Motor neuron (in vitro differentiated cells): ENCODE data around the gene MARK2. TPM values are rescaled to one million over a fixed set of nuclear protein-coding genes. Genes with fewer than 3 reads are reported as not detected.

Source experiments
- ATAC-seq, 8 experiments: fragments of 200-7000 bp; cut with Tn5 transposase; replicated peaks in 6 of 8; 2 replicates each; pipeline ENCODE4 v1.8.0; 2021; ENCODE audit warnings: mild to moderate bottlenecking in 8 of 8, moderate library complexity in 8 of 8
- H3K27ac ChIP-seq, 2 donors: fragments of 250-450 bp; sonication (Bioruptor Pico); 2 replicates each; pipeline ENCODE4 v1.9.0; 2021; ENCODE audit warnings: antibody characterized with exemption in 2 of 2, mild to moderate bottlenecking in 2 of 2, moderate library complexity in 1 of 2
- H3K4me1 ChIP-seq, 2 donors: fragments of 250-450 bp; sonication (Bioruptor Pico); replicated peaks in 1 of 2; 2 replicates each; pipeline ENCODE4 v1.6.1; 2021; ENCODE audit warnings: antibody characterized with exemption in 2 of 2, mild to moderate bottlenecking in 2 of 2, moderate library complexity in 1 of 2
- H3K4me3 ChIP-seq, 5 donors: fragments of 250-450 bp; sonication (Bioruptor Pico); 2 replicates each; pipeline ENCODE4 v1.9.0; 2021; ENCODE audit warnings: antibody characterized with exemption in 5 of 5, mild to moderate bottlenecking in 5 of 5, moderate library complexity in 4 of 5
- WGBS, 10 experiments: fragments of 450-650 bp; shearing (Covaris generic); methylation state at CpG; one replicate each; pipeline ENCODE4 v1.0.0; 2022; 5-methylcytosine and 5-hydroxymethylcytosine counted together
- in situ Hi-C, 9 experiments: fragments of 400-800 bp; cut with MboI; loops; one replicate each; pipeline ENCODE4 v1.15.0; 2021; ENCODE audit warnings: low sequenced_read_pairs in 9 of 9, low pct_unique_long_range_greater_than_20kb in 2 of 9; ENCODE audit not compliant: unreplicated experiment in 9 of 9
- total RNA-seq, 8 experiments: library from RNA; unstranded; fragments of 300-600 nt; gene quantifications; 2 replicates each; pipeline versions ENCODE4 v1.2.3 to v1.2.4, GENCODE V29; 2022

The MARK2 gene
- total RNA-seq, 8 experiments from 2014 or later = 9.2 to 36.8 (median 13.6) TPM

GRCh38 chr11:63893355-63893754, 54.4 kb downstream of the MARK2 start:
- WGBS, 10 experiments = 93 to 100% (median 100%) methylated on average over 1 to 6 of the region's 6 CpGs
- Histone ChIP-seq H3K4me3 (no peak overlapping the region), H3K4me1 (peaks cover 0 to 6% of the 10 kb centered on the region in 2 donors), H3K27ac (no peak overlapping the region)
- in situ Hi-C loops = no loop called here
- no peak for ATAC-seq

DNA sequence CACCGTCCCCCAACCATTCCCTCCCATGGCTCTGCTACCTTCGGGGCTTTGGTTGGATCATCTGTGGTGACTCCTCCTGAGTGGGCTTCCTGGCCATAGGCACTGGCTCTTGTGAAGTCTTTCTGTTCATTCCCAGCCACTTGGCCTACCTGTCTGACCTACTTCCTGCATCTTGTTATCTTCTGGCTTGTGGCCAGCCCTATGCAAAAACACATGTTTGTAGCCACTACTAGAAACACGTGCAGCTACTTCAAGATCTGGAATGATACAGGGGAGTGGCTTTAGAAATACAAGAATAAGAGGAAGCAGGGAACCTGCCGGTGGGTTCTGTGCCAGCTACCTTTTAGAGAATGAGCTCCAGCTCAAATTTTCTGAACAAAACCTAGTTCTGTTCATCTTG, 57.2 kb downstream of the MARK2 start:
- 70 to 100% (median 90%) methylated on average over 1 to 4 of the region's 4 CpGs; no CpG with 5 or more reads in 3 of the 10 experiments for WGBS, 10 experiments
- no peak overlapping the region for H3K4me3 ChIP-seq
- no peak overlapping the region for H3K27ac ChIP-seq
- no peaks in the 10 kb centered on the region for H3K4me1 ChIP-seq
- ATAC-seq = no peak
- in situ Hi-C loops = no loop called here

- Histone ChIP-seq H3K4me3 (no peak overlapping the region), H3K27ac (no peak overlapping the region), H3K4me1 (no peaks in the 10 kb centered on the region)
- 27 to 100% (median 87%) methylated on average over 1 to 10 of the region's 10 CpGs; no CpG with 5 or more reads in 2 of the 10 experiments for WGBS, 10 experiments
- in situ Hi-C loops = no loop called here
- ATAC-seq = peak in 3 of 8 experiments; percentile 74 to 96 (median 91)
These were observed 58.7 kb downstream of the MARK2 start for GRCh38 chr11:63897459-63898146.

- 80 to 83% methylated on average over 1 of the region's 3 CpGs; no CpG with 5 or more reads in 8 of the 10 experiments for WGBS, 10 experiments
- ATAC-seq = peak in 1 of 8 experiments; percentile 56
- Histone ChIP-seq H3K27ac (no peak overlapping the region), H3K4me3 (no peak overlapping the region), H3K4me1 (peaks cover 12 to 22% of the 10 kb centered on the region in 2 donors)
- in situ Hi-C loops = no loop called here
These were observed 62.8 kb downstream of the MARK2 start for GRCh38 chr11:63901660-63902059.

DNA sequence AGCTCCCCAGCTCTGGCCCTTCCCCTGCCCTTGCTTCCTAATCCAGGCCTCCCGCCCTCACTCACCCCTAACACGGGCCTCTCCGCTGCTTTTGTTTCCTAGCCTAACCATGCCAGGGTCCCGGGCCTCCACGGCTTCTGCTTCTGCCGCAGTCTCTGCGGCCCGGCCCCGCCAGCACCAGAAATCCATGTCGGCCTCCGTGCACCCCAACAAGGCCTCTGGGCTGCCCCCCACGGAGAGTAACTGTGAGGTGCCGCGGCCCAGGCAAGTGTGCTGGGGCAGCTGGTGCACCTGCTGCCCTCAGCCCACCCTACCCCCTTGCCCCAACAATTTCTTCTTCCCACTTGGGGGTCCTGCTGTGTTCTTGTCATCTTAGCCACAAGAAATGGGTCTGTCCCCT, 65.0 kb downstream of the MARK2 start:
- WGBS, 10 experiments = 90 to 100% (median 98%) methylated on average over 2 to 8 of the region's 14 CpGs; no CpG with 5 or more reads in 7 of the 10 experiments
- H3K27ac ChIP-seq = no peak overlapping the region
- ATAC-seq = no peak

GRCh38 chr11:63904743-63905142, 65.8 kb downstream of the MARK2 start:
- peaks cover 41 to 53% of the 10 kb centered on the region in 2 donors for H3K4me1 ChIP-seq
- no peak overlapping the region for H3K4me3 ChIP-seq
- peak overlapping the region in 1 of 2 donors; percentile 21 for H3K27ac ChIP-seq
- in situ Hi-C loops = no loop called here
- WGBS, 10 experiments = no CpG with 5 or more reads among the region's 13 CpGs
- no peak for ATAC-seq

More for the DNA sequence above, 65.0 kb downstream of the MARK2 start:
- Histone ChIP-seq H3K4me3 (no peak overlapping the region), H3K4me1 (peaks cover 32 to 44% of the 10 kb centered on the region in 2 donors)
- in situ Hi-C loops = no loop called here

DNA sequence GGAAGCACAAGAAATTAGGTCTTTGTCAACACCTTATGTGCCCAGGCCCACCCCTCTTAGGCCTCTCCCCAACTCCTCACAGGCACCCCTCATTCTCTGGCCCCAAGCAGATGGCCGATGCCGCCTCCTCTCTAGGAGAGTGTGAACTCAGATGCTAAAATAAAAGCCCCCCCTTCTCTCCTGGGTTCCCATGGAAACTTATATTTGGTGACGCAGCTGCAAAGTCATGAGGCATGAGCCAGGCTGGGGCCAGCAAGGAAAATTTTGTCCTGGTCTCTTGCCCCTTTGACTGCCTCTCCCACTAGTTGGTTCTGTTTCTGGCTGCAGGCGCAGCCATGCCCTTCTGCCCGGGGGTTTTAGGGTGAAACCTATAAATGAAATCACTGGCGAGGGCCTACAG, 66.3 kb downstream of the MARK2 start:
- ATAC-seq = peak in 1 of 8 experiments; percentile 5
- Histone ChIP-seq H3K4me1 (peaks cover 45 to 57% of the 10 kb centered on the region in 2 donors), H3K4me3 (no peak overlapping the region), H3K27ac (peak overlapping the region in 1 of 2 donors; percentile 21)
- in situ Hi-C loops = no loop called here
- 59 to 83% (median 80%) methylated on average over 2 to 5 of the region's 6 CpGs; no CpG with 5 or more reads in 7 of the 10 experiments for WGBS, 10 experiments

DNA sequence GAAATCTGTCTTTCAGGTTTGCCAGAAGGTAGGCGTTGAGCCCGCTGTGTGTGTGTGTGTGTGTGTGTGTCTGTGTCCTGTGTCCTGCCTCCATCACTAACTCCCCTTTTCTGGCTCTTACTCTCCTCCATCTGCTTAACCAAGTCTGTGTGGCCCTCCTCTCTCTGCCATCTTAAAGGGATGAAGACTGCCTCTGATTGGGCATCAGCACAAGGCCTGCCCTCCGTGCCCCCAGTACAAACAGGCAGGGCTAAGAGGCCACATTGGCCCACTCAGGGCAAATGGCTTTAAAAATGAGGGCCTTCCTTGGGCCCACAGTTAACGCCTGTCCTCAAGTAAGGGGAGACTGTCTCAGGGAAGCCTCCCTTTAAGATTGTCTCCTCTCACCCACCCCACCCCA, 67.2 kb downstream of the MARK2 start:
- Histone ChIP-seq H3K4me3 (no peak overlapping the region), H3K27ac (peak overlapping the region in 1 of 2 donors; percentile 46), H3K4me1 (peaks cover 54 to 66% of the 10 kb centered on the region in 2 donors)
- ATAC-seq = no peak
- WGBS, 10 experiments = 45 to 100% (median 89%) methylated on average over 1 to 3 of the region's 4 CpGs; no CpG with 5 or more reads in 3 of the 10 experiments
- in situ Hi-C loops = no loop called here

DNA sequence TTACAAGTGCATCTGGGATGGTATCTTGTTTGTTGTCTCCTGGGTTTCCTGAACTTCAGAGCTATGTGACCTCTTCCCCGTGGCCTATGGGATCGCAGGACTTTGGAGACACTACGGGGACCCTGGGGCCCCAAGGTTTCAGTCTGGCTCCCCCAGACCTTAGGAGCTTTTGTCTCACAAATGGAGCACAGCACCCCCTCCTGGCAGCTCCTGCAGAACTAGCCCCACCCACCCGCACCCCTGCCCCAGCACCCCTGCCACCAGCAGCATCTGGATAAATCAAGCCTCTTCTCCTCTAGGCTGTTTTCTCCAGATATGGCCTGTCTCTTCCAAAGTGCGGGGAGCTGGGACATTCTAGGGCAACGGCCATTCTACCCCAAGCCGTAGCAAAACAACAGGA, 67.7 kb downstream of the MARK2 start:
- H3K4me1 ChIP-seq = peaks cover 58 to 71% of the 10 kb centered on the region in 2 donors

DNA sequence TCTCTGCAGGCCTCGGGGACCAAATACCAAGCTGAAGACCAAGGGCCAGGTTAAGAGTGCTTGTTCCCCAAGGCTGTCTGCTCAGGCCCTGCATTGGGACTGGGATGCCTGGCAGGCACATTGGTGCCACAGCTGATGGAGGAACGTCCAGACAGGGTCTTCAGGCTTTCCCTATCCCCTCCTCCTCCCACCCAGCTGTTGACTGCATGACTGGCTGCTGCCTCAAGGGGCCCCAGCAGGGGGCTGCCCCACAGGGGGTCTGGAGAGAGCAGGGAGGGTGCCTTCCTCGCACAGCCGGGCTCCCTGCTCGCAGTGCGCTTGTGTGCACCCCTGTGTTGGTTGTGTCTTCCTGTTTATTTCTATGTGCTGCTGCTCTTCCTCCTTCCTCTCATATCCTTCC, 68.2 kb downstream of the MARK2 start:
- in situ Hi-C loops = no loop called here
- peak overlapping the region in 1 of 2 donors; percentile 43 for H3K27ac ChIP-seq
- WGBS, 10 experiments = 50 to 71% methylated on average over 2 to 6 of the region's 6 CpGs; no CpG with 5 or more reads in 8 of the 10 experiments
- peak in 1 of 8 experiments; percentile 5 for ATAC-seq
- no peak overlapping the region for H3K4me3 ChIP-seq
- H3K4me1 ChIP-seq = peaks cover 58 to 72% of the 10 kb centered on the region in 2 donors

More for the DNA sequence above, 67.7 kb downstream of the MARK2 start:
- peak in 1 of 8 experiments; percentile 24 for ATAC-seq
- H3K4me3 ChIP-seq = no peak overlapping the region
- H3K27ac ChIP-seq = peak overlapping the region in 1 of 2 donors; percentile 43
- in situ Hi-C loops = no loop called here
- 40 to 100% (median 100%) methylated on average over 1 to 2 of the region's 7 CpGs; no CpG with 5 or more reads in 7 of the 10 experiments for WGBS, 10 experiments

- ATAC-seq = peak in 6 of 8 experiments; percentile 10 to 46 (median 32)
- 60 to 100% (median 82%) methylated on average over 1 to 6 of the region's 21 CpGs; no CpG with 5 or more reads in 5 of the 10 experiments for WGBS, 10 experiments
- Histone ChIP-seq H3K4me3 (no peak overlapping the region), H3K4me1 (peaks cover 58 to 75% of the 10 kb centered on the region in 2 donors), H3K27ac (peak overlapping the region in 1 of 2 donors; percentile 76)
- in situ Hi-C loops = no loop called here
These were observed 69.1 kb downstream of the MARK2 start for GRCh38 chr11:63907808-63908530.

DNA sequence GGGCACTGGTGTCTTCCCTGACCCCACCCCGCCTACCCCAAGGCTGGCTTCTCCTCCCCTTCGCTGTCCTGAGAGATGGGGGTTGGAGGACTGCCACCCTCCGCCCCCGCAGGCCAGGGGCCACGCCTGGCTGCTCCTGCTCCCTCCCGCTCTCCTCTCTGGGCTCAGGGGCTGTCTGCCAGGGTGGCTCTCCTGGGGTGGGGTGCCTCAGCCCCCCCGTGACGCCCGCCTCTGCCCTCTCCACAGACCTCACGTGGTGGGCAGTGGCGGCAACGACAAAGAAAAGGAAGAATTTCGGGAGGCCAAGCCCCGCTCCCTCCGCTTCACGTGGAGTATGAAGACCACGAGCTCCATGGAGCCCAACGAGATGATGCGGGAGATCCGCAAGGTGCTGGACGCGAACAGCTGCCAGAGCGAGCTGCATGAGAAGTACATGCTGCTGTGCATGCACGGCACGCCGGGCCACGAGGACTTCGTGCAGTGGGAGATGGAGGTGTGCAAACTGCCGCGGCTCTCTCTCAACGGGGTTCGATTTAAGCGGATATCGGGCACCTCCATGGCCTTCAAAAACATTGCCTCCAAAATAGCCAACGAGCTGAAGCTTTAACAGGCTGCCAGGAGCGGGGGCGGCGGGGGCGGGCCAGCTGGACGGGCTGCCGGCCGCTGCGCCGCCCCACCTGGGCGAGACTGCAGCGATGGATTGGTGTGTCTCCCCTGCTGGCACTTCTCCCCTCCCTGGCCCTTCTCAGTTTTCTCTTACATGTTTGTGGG, 69.9 kb downstream of the MARK2 start:
- 0 to 95% (median 58%) methylated on average over 1 to 4 of the region's 46 CpGs; no CpG with 5 or more reads in 7 of the 10 experiments for WGBS, 10 experiments
- in situ Hi-C loops = no loop called here
- no peak overlapping the region for H3K4me3 ChIP-seq
- peaks cover 58 to 75% of the 10 kb centered on the region in 2 donors for H3K4me1 ChIP-seq
- peak overlapping the region; percentile 65 to 76 for H3K27ac ChIP-seq
- peak in 2 of 8 experiments; percentile 10 to 14 for ATAC-seq
